HepG2 (cell line): ENCODE data around the gene ATR. TPM values are rescaled to one million over a fixed set of nuclear protein-coding genes. Genes with fewer than 3 reads are reported as not detected.

Experiments used
- ATAC-seq: fragments of 200-7000 bp; cut with Tn5 transposase; 3 replicates; pipeline ENCODE4 v1.9.1; 2020; ENCODE audit warnings: mild to moderate bottlenecking, moderate library complexity
- BruUV-seq: library from RNA; stranded (reverse); fragments of 400-500 nt; replicated peaks from 2 replicates; lab custom pipeline; 2021; lab: Mats Ljungman, UMichigan
- CTCF ChIA-PET: fragments of 300-600 bp; formaldehyde crosslinking; extraction: SDS; loops from one replicate; lab custom pipeline; 2021; ENCODE audit warnings: low total read pairs, inconsistent platforms, low intra/inter-chr PET ratio; lab: Yijun Ruan, JAX
- POLR2A ChIA-PET: fragments of 350-600 bp; sonication (Branson Sonifier 250); formaldehyde crosslinking; loops from one replicate; lab custom pipeline; 2020; ENCODE audit warnings: antibody characterized with exemption, inconsistent platforms; lab: Yijun Ruan, JAX
- DNase-seq: peaks from one replicate; pipeline ENCODE4 v3.0.0-alpha.2; 2015; ENCODE audit warnings: low spot score
- FAIRE-seq: peaks from 3 replicates; lab custom pipeline; 2011; peaks lifted over from hg19 to GRCh38; lab: Jason Lieb, UNC
- H2AFZ ChIP-seq: one replicate; pipeline ENCODE4 v1.6.1; 2011; ENCODE audit warnings: low read length, inconsistent platforms
- H3K27ac ChIP-seq: fragments of 300-600 bp; 3 replicates; pipeline ENCODE4 v1.8.0; 2011; ENCODE audit warnings: mixed run types, mild to moderate bottlenecking, mixed read lengths, low read length, inconsistent platforms; ENCODE audit not compliant: insufficient read depth; ENCODE audit errors: extremely low read length
- H3K27me3 ChIP-seq, 2 experiments: fragments of 200-600 bp in 1 of 2; 2 replicates in 1 of 2; 3 replicates in 1 of 2; pipeline versions ENCODE4 v1.6.0 to v1.8.0; 2011; ENCODE audit warnings: low read length in 2 of 2, mild to moderate bottlenecking in 2 of 2, moderate library complexity in 2 of 2, inconsistent platforms in 1 of 2; ENCODE audit not compliant: insufficient read depth in 2 of 2, control insufficient read depth in 1 of 2
- H3K36me3 ChIP-seq, 2 experiments: fragments of 200-600 bp in 1 of 2; replicated peaks in 1 of 2; 2 replicates in 1 of 2; 3 replicates in 1 of 2; pipeline versions ENCODE4 v1.5.1 to v1.8.0; 2011; ENCODE audit warnings: low read length in 2 of 2, inconsistent platforms in 1 of 2; ENCODE audit not compliant: insufficient read depth in 2 of 2, control insufficient read depth in 1 of 2
- H3K4me1 ChIP-seq: 2 replicates; pipeline ENCODE4 v1.5.1; 2012; ENCODE audit warnings: low read length, inconsistent platforms; ENCODE audit not compliant: insufficient read depth
- H3K4me2 ChIP-seq: 2 replicates; pipeline ENCODE4 v1.6.0; 2011; ENCODE audit warnings: low read depth, low read length, inconsistent platforms
- H3K4me3 ChIP-seq, 3 experiments: fragments of 200-600 bp in 1 of 3; sonication (generic), shearing (Covaris generic) in 1 of 3; replicated peaks in 1 of 3; 2 replicates each; pipeline ENCODE4 v1.5.1; 2011 to 2016; ENCODE audit warnings: low read length in 3 of 3, inconsistent platforms in 2 of 3, low read depth in 2 of 3, mild to moderate bottlenecking in 2 of 3, control low read depth in 1 of 3, mixed read lengths in 1 of 3; ENCODE audit not compliant: insufficient read depth in 1 of 3
- H3K79me2 ChIP-seq: one replicate; pipeline ENCODE4 v1.6.1; 2011; ENCODE audit warnings: low read length, inconsistent platforms; ENCODE audit not compliant: insufficient read depth
- H3K9ac ChIP-seq: 2 replicates; pipeline ENCODE4 v1.6.0; 2011; ENCODE audit warnings: mild to moderate bottlenecking, low read depth, low read length, inconsistent platforms; ENCODE audit not compliant: insufficient read depth
- H3K9me3 ChIP-seq: 2 replicates; pipeline ENCODE4 v1.5.1; 2012; ENCODE audit warnings: mild to moderate bottlenecking, low read length
- H4K20me1 ChIP-seq: 2 replicates; pipeline ENCODE4 v1.6.0; 2011; ENCODE audit warnings: inconsistent platforms, mild to moderate bottlenecking, low read length, moderate library complexity; ENCODE audit not compliant: insufficient read depth
- RBM22 ChIP-seq: fragments of 200-400 bp; formaldehyde crosslinking; optimal IDR thresholded peaks from 2 replicates; pipeline ENCODE3; 2017; ENCODE audit warnings: mild to moderate bottlenecking, low read length, moderate library complexity
- RNF2 ChIP-seq: fragments of 450-650 bp; conservative IDR thresholded peaks from 2 replicates; pipeline ENCODE4 v1.6.1; 2016; ENCODE audit warnings: low read depth
- ZNF17 ChIP-seq: sonication (generic); formaldehyde crosslinking; IDR thresholded peaks from 2 replicates; pipeline ENCODE4 v1.5.0; 2020; ENCODE audit warnings: mild to moderate bottlenecking, missing genetic modification reagents
- ZNF790 ChIP-seq: sonication (generic); formaldehyde crosslinking; IDR thresholded peaks from 2 replicates; pipeline ENCODE4 v1.8.0; 2022; ENCODE audit warnings: missing genetic modification reagents, mild to moderate bottlenecking, borderline replicate concordance
- WGBS: methylation state at CpG from one replicate; pipeline ENCODE4 v1.1.6; 2017; ENCODE audit warnings: low lambda C conversion rate; 5-methylcytosine and 5-hydroxymethylcytosine counted together
- in situ Hi-C: cut with HindIII; loops from 2 replicates; pipeline ENCODE4 v1.10.0; 2017; ENCODE audit warnings: low pct_unique_long_range_greater_than_20kb; ENCODE audit not compliant: extremely low pct_ligation_motif_present
- intact Hi-C: fragments of 100-400 bp; cut with micrococcal nuclease; formaldehyde crosslinking; loops from one replicate; pipeline ENCODE4 v1.10.0; 2022; ENCODE audit not compliant: unreplicated experiment
- polyA plus RNA-seq, 8 experiments: library from polyadenylated mRNA; depleted of rRNA in 3 of 8; stranded (reverse) in 7 of 8; unstranded in 1 of 8; fragments of >200 nt; fragmentation: Illumina TruSeq in 4 of 8; extraction: Trizol in 4 of 8; gene quantifications; 2 replicates each; pipeline versions ENCODE4 v1.2.1 to v1.2.3, GENCODE V29; 2011 to 2016; ENCODE audit warnings: low read depth in 4 of 8, missing spikeins in 1 of 8, mixed read lengths in 1 of 8; ENCODE audit not compliant: insufficient read depth in 1 of 8
- total RNA-seq, 5 experiments: library from RNA; depleted of rRNA; stranded (reverse); fragments of >200 nt; fragmentation: Illumina TruSeq; extraction: Trizol; gene quantifications; 2 replicates each; pipeline ENCODE4 v1.2.3, GENCODE V29; 2016; ENCODE audit warnings: low read depth in 1 of 5
- TF ChIP-seq, protein P1 (sequence below): sonication (generic); formaldehyde crosslinking; IDR thresholded peaks from 2 replicates; pipeline ENCODE4 v1.4.0; 2020; ENCODE audit warnings: missing genetic modification reagents

Gene ATR
- total and polyA plus RNA-seq, 2 of the 13 experiments (the other 11 are each of a cell fraction or from before 2014, with no cell fraction given) = 6.6 to 17.0 TPM

DNA sequence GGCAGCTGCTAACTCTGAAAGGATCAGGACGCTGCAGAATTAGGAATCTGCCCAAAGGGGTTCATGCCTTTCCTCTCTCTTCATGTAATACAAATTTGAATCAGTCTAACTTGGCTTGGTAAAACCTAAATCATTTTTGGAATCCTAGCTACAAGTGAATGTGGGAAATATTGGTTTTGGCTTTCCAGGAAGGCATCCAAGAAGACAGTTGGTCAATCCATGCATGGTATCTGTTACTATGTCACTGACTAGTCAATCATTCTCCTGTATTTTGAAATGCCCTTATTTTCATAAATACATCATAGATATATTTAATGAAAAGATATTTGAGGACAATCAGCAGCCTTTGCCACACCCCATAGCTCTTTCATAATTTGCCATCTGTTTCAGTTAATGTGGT is 10.2 kb upstream of the ATR start:
- H3K9me3 ChIP-seq = no peaks in the 10 kb centered on the region
- H3K4me1 ChIP-seq = no peaks in the 10 kb centered on the region
- no peak overlapping the region for H3K4me3 ChIP-seq
- no peak overlapping the region for H2AFZ ChIP-seq
- BruUV-seq = no TSS peak
- WGBS = 81% methylated on average over 1 of the region's 1 CpG
- no peaks in the 10 kb centered on the region for H3K36me3 ChIP-seq
- no peaks in the 10 kb centered on the region; a peak in 2 of 5 replicates for H3K27me3 ChIP-seq
- H4K20me1 ChIP-seq = no peaks in the 10 kb centered on the region
- H3K27ac ChIP-seq = no peak overlapping the region
- intact Hi-C loops = loop anchor here (10.0 kb wide), 1 partner anchor 236 kb away; no protein-coding TSS in a partner anchor
- no peak for ATAC-seq
- FAIRE-seq = no peak
- H3K79me2 ChIP-seq = no peaks in the 10 kb centered on the region
- H3K9ac ChIP-seq = no peak overlapping the region
- POLR2A ChIA-PET = no interaction called here
- in situ Hi-C loops = loop anchor here (5.0 kb wide), 1 partner anchor 94 kb away; no protein-coding TSS in a partner anchor
- TF ChIP-seq, protein P1, sequence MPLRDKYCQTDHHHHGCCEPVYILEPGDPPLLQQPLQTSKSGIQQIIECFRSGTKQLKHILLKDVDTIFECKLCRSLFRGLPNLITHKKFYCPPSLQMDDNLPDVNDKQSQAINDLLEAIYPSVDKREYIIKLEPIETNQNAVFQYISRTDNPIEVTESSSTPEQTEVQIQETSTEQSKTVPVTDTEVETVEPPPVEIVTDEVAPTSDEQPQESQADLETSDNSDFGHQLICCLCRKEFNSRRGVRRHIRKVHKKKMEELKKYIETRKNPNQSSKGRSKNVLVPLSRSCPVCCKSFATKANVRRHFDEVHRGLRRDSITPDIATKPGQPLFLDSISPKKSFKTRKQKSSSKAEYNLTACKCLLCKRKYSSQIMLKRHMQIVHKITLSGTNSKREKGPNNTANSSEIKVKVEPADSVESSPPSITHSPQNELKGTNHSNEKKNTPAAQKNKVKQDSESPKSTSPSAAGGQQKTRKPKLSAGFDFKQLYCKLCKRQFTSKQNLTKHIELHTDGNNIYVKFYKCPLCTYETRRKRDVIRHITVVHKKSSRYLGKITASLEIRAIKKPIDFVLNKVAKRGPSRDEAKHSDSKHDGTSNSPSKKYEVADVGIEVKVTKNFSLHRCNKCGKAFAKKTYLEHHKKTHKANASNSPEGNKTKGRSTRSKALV (CRISPR knock-in tag) = no peak
- TF ChIP-seq ZNF790 (CRISPR knock-in tag) (no peak), ZNF17 (CRISPR knock-in tag) (no peak), RNF2 (no peak), RBM22 (no peak)
- TF ChIP-seq, all 625 proteins: peak for 0
- CTCF ChIA-PET = no interaction called here
- H3K4me2 ChIP-seq = no peak overlapping the region
- no peak for DNase-seq
